GM21367 (cell line): ENCODE measurements around the gene KRT71.
"Not testable (repeated sequence)": the region's sequence is repeated elsewhere in the genome, so short reads cannot be mapped to it uniquely, and the experiment has no call there.

ENCODE experiments used
- ATAC-seq: cut with Tn5 transposase; IDR thresholded peaks from one replicate; pipeline ENCODE4 v1.9.1; 2021; ENCODE audit not compliant: unreplicated experiment

KRT71 gene

GRCh38 chr12:52522346-52523011, 30.5 kb downstream of the KRT71 start:
- ATAC-seq: no peak

- ATAC-seq: no peak
Measured at GRCh38 chr12:52521568-52522266, 31.2 kb downstream of the KRT71 start.

DNA sequence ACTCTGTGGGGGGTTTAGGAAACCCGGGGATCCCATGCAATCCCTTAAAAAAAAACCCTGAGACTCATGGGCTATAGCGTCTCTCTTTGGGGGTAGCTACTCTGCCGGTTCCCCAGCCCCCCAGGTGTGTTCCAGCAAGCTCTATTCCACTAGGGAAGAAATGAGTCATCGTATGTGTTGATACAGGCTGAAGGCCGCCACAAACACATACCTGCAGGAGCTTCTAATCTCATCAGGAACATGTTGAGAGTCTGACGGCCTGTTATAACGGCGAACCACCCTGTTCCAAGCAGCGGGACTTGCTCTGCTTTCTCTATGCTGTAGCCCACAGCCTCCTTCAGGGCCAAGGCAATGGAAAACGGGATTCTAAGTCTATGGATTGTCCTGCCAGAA, 31.8 kb downstream of the KRT71 start:
- no peak for ATAC-seq

- ATAC-seq: no peak
Measured at GRCh38 chr12:52519826-52520662, 32.9 kb downstream of the KRT71 start, which contains the start of gene KRT5. KRT5 (minus strand) TSS chr12:52520394; CDS start chr12:52520296, 98 bp downstream.

DNA sequence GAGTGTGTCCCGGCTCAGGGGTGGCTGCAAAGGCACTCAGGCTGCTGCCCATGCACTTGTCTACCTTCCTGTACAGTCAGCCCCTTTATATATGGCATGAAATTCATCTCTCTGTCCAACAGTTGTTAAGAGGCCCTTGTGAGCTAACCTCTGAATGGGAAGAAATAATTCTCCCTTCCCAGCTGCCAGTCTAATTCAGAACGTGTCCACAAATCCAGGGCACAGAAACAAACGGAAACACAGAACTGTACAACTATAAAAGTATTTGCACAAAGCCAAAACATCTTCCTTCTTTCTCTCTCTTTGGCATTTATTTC, 33.6 kb downstream of the KRT71 start:
- no peak for ATAC-seq

DNA sequence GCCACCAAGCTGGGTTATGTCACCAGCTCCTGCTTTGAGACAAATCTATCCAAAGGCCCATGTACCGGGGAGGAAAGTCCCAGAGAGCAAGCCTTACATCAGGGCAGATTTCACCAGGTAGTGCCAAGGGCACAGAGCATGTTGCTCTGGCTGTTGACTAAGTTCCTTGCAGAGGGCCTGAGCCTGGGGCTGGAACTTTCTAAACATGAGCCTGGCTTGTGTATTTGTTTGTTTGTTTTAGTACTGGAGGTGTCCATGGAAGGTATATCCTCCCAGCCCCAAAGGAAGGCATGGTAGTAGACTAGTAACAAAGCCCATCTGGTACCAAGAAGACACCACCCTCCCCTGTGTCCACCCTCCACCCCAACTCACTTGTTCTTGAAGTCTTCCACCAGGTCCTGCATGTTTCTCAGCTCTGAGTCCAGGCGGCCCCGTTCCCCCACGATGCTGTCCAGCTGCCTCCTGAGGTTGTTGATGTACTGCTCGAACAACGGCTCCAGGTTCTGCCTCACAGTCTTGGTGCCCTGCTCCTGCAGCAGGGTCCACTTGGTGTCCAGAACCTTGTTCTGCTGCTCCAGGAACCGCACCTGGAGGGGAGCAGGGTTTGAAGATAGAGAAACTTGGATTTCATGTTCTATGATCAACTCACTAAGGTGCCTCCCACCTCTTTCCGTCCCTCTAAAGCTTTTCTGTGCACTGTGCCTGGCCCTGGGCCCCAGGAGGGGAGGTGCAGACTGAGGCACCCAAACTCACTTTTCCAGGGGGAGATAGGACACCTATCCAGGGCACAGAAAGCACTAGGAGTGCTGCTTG, 34.2 kb downstream of the KRT71 start:
- no peak for ATAC-seq

- no peak for ATAC-seq
Measured at GRCh38 chr12:52517888-52518287, 35.1 kb downstream of the KRT71 start.

DNA sequence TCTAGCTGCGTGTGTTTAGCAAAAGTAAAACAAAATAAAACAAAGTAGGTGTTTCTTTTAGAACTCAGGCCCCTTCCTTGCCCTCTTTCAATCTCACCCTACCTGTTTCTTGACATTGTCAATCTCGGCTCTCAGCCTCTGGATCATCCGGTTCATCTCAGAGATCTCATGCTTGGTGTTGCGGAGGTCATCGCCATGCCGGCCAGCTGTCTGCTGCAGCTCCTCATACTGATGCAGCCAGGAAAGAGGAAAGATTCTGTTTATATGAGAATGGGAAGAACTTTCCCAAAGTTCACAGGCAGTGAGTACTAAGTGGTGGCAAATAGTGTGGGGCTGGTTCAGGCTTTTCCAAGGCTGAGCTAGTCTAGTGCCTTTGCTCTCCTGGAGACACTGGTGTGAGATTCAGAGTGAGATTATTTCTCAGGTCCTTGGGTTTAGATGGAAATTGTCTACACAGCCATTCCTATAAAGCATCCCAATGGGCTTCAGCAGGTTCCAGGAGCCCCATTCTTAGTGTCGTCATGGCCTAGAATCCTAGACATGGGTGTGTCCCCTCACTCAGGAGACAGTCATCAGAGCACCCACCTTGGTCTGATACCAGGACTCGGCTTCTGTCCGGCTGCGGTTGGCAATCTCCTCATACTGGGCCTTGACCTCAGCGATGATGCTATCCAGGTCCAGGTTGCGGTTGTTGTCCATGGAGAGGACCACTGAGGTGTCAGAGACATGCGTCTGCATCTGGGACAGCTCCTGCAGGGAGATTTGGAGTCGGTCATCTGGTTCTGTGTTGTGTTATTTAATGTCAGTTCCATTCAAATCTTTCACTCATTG, 35.7 kb downstream of the KRT71 start:
- ATAC-seq: no peak

- ATAC-seq: no peak
Measured at GRCh38 chr12:52515927-52516831, 36.8 kb downstream of the KRT71 start.

DNA sequence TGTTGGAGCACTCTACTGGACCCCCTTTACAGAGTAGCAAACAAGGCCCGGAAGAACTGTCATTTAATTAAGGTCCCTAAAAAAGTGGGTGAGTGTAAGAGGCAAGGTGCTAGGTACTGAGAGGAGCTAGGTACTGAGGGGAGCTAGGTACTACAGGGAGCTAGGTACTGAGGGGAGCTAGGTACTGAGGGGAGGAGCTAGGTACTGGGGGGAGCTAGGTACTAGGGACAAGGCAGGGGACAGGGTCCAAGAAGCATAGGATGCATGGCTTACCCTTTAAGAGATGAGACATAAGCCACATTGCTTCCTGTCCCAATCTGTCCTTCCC, 37.7 kb downstream of the KRT71 start:
- no peak for ATAC-seq

DNA sequence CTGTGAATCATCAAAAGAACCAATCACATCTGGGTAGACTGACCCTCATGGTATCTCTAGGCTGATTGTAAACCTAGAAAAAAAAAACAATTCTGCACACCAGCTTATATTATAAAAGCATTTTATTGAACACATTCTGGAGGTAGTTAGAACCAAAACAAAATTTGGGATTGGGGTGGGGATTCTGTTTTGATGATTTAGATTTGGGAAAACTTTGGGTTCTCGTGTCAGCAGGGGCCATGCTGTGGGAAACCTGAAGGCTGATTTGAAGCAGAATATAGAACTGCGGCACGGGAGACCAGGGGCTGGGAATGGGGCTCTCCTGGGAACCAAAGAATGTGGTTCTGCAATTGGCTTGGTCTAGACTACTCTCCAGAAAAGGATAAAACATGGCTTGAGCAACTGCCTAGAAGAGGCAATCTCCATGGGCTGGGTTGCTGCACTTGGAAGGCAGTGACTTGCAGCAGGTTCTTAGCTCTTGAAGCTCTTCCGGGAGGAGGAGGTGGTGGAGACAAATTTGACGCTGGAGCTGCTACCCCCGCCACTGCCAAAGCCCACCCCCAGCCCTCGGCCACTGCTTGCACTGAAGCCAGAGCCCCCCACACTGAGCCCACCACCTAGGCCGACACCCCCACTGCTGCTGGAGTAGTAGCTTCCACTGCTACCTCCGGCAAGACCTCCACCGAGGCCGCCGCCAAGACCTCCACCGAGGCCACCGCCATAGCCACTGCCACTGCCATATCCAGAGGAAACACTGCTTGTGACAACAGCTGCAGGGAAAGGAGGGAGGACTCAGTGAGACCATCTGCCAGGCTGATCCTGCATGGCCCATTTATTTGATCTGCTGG, 38.2 kb downstream of the KRT71 start:
- ATAC-seq: no peak

- ATAC-seq: no peak
Measured at GRCh38 chr12:52513736-52514135, 39.2 kb downstream of the KRT71 start.

- ATAC-seq: no peak
Measured at GRCh38 chr12:52508211-52508610, 44.7 kb downstream of the KRT71 start.

DNA sequence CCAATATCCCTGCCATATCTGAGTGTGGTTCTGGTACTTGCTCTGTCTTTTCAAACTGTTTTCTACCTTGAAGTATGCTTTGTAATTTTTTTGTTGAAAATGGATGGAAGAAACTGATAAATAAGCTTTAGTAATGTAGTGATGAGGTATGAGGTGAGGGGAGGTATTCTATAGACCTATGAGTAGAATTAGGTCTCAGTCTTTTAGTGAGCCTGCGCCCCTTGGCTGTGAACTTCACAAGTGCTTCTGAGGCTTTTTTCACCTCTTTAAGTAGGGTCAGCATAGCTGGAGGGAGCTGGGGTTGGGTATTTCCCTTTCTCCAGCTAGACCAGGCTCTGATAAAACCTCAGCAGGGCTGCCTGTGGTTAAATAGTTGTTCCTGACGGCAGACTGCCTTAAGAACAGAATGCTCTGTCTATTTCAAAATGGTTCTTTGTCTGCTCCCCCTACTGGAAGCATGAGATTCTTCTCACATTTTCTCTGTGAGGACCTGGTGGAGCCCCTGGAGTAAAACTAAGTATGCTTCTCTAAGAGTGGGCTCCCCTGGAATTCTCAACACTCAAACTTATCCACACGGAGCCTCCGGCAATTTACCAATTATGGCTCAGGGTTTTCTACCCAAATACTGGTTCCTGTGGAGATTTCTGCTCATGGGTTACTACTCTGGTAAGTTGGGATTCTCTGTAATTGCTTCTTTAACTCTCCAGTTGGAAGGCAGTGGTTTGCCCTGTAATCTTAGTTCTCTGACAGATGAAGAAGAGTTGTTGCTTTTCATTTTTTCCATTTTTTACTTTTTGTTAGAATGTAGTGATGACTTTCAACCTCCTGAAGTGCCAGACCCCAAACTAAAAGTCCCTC, 45.9 kb downstream of the KRT71 start:
- no peak for ATAC-seq

DNA sequence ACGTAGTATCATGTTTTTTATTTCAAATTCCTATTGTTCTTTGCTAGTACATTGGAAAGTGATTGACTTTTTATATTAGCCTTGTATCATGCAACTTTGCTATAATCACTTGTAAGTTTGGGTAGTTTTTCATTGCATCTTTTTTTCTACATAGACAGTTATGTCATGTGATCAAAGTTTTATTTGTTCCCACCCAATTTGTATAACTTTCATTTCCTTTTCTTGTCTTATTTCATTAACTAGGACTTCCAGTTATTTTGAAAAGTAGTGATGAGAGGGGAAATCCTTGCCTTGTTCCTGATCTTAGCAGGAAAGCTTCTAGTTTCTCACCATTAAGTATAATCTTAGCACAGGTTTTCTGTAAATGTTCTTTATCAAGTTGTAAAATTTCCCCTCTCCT, 50.1 kb downstream of the KRT71 start:
- no peak for ATAC-seq

GRCh38 chr12:52501490-52501889, 51.5 kb downstream of the KRT71 start:
- no peak for ATAC-seq

DNA sequence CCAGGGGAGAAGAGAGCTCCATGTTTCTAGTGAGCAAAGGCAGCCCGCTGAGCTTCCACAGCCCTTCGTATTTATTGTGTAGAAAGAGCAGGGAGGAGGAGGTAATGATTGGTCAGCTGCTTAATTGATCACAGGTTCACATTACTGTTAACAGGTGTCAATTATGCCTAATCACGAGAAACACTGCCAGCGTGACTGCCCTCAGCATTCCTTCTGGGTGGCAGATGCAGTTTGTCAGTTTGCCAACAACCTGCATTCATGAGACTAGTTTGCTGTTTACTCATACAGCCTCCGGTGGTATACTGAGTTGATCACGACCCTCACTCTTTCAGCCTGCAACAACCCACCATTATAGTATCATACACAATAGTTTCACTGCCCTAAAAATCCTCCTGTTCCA, 52.4 kb downstream of the KRT71 start:
- not testable (repeated sequence) for ATAC-seq
